GM23248 (cell line): ENCODE data around the gene RCOR2. TPM values are rescaled to one million over a fixed set of nuclear protein-coding genes. Genes with fewer than 3 reads are reported as not detected.
"Not testable (repeated sequence)": the region's sequence is repeated elsewhere in the genome, so short reads cannot be mapped to it uniquely, and the experiment has no call there.

Experiments used
- DNase-seq: peaks from one replicate; pipeline ENCODE4 v3.0.0-alpha.2; 2015
- H2AFZ ChIP-seq: fragments of 200-600 bp; sonication (generic); 2 replicates; pipeline ENCODE4 v1.6.1; 2016; ENCODE audit warnings: antibody characterized with exemption
- H3F3A ChIP-seq: fragments of 200-600 bp; sonication (generic); 2 replicates; pipeline ENCODE4 v1.6.1; 2016; ENCODE audit warnings: mild to moderate bottlenecking, antibody characterized with exemption, mixed run types; ENCODE audit not compliant: insufficient read depth
- H3K27ac ChIP-seq: fragments of 200-600 bp; sonication (generic); 2 replicates; pipeline ENCODE4 v1.5.1; 2016; ENCODE audit warnings: mild to moderate bottlenecking
- H3K27me3 ChIP-seq: fragments of 200-600 bp; sonication (generic); replicated peaks from 2 replicates; pipeline ENCODE4 v1.6.1; 2016; ENCODE audit warnings: mild to moderate bottlenecking; ENCODE audit not compliant: insufficient read depth
- H3K36me3 ChIP-seq: fragments of 200-600 bp; sonication (generic); 2 replicates; pipeline ENCODE4 v1.6.1; 2016; ENCODE audit warnings: low read depth, mild to moderate bottlenecking
- H3K4me1 ChIP-seq: fragments of 200-600 bp; sonication (generic); 2 replicates; pipeline ENCODE4 v1.6.1; 2016; ENCODE audit warnings: mild to moderate bottlenecking; ENCODE audit not compliant: insufficient read depth
- H3K4me2 ChIP-seq: fragments of 200-600 bp; sonication (generic); one replicate; pipeline ENCODE4 v1.6.1; 2016; ENCODE audit warnings: mild to moderate bottlenecking; ENCODE audit not compliant: unreplicated experiment
- H3K4me3 ChIP-seq: fragments of 200-600 bp; sonication (generic); 2 replicates; pipeline ENCODE4 v1.5.1; 2016; ENCODE audit warnings: mild to moderate bottlenecking
- H3K79me2 ChIP-seq: fragments of 200-600 bp; sonication (generic); 2 replicates; pipeline ENCODE4 v1.6.1; 2016; ENCODE audit warnings: mild to moderate bottlenecking; ENCODE audit not compliant: insufficient read depth
- H3K9ac ChIP-seq: fragments of 200-600 bp; sonication (generic); 2 replicates; pipeline ENCODE4 v1.6.1; 2016; ENCODE audit warnings: mild to moderate bottlenecking
- H3K9me2 ChIP-seq: fragments of 200-600 bp; sonication (generic); 2 replicates; pipeline ENCODE4 v1.6.1; 2016; ENCODE audit warnings: mixed run types, mild to moderate bottlenecking, moderate library complexity; ENCODE audit not compliant: insufficient read depth
- H3K9me3 ChIP-seq: fragments of 200-600 bp; sonication (generic); one replicate; pipeline ENCODE4 v1.6.1; 2017; ENCODE audit warnings: low read depth
- H4K20me1 ChIP-seq: fragments of 200-600 bp; sonication (generic); 2 replicates; pipeline ENCODE4 v1.6.0; 2016; ENCODE audit not compliant: insufficient read depth
- EZH2 ChIP-seq: fragments of 200-600 bp; sonication (generic); IDR thresholded peaks from 2 replicates; pipeline ENCODE4 v1.6.1; 2018; ENCODE audit warnings: antibody characterized with exemption, mild to moderate bottlenecking; ENCODE audit not compliant: insufficient read depth, poor library complexity, severe bottlenecking
- EZH2phosphoT487 ChIP-seq: fragments of 200-600 bp; sonication (generic); IDR thresholded peaks from 2 replicates; pipeline ENCODE4 v1.6.1; 2018; ENCODE audit warnings: antibody characterized with exemption, moderate library complexity, mild to moderate bottlenecking, low read depth; ENCODE audit not compliant: insufficient read depth
- WGBS, 2 experiments: methylation state at CpG; one replicate each; pipeline ENCODE4 v1.1.6; 2015 to 2017; ENCODE audit warnings: low lambda C conversion rate in 2 of 2, low coverage in 1 of 2; ENCODE audit errors: missing lambda C conversion rate in 2 of 2; 5-methylcytosine and 5-hydroxymethylcytosine counted together
- in situ Hi-C: fragments of 300-500 bp; cut with MboI; formaldehyde crosslinking; loops from 2 replicates; pipeline ENCODE4 v1.15.0; 2020
- polyA plus RNA-seq: library from polyadenylated mRNA; unstranded; fragments of >200 nt; fragmentation: Nextera tagmentation; extraction: Ambion mirVana; gene quantifications from 2 replicates; pipeline ENCODE4 v1.2.1, GENCODE V29; 2016
- total RNA-seq: library from RNA; depleted of rRNA; stranded (reverse); fragments of >200 nt; shearing (Covaris generic); gene quantifications from 2 replicates; pipeline ENCODE4 v1.2.3, GENCODE V29; 2014; rRNA removed

The RCOR2 gene
- 0.89 and 1.8 TPM in 2 replicates for total RNA-seq
- 0.24 TPM in 1 of 2 replicates, not detected in the other for polyA plus RNA-seq

DNA sequence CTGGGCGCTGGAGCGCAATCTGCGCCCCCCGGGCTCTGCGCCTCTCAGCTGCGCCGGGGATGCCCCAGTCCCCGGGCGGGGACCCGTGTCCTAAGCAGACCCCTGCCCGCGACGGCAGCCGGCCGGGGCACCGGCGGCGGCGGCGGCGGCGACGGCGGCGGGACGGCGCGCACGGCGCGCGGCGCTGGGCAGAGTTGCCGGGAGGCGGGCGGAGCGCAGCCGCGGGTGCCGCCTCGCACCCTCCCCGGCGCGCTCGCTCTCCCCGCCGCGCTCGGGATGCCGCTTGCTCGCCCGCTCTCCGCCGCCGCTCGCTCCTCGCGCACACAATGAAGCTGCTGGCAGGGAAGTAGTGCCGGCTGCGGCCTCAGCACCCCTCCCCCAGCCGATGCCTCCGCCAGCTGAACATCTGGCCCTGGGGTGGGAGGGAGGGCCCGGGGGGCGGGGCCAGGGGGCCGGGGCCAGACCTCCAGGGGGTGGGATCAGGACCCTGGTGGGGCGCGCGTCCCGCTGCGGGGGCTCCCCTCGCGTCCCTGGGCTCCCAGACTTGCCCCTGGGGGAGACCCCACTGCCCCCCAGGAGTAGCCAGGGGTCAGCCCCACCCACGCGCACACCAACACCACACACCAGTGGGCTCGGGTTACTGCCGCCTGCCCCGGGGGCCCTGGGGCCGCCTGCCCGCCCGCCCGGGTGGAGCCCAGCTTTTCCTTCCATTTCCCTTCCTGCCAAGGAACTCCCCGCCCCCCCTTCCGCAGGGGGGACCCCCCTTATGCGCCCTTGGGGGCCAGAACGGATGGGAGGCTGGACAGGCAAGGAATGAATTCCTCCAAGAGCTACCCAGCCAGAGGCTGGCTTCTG lies at the start of gene RCOR2:
TSS of gene RCOR2 (minus strand) at position 328 of the 855 bp plus-strand sequence. CDS start 708 bp downstream, outside the sequence.
- Histone ChIP-seq H3K27ac (peak within 1 kb of the TSS; percentile 33; the same call in 1 of the 2 replicates), H3K9ac (peak within 1 kb of the TSS; percentile 64), H3K9me3 (no peaks in the 10 kb centered on the region), H3K4me2 (peak within 1 kb of the TSS; percentile 67), H2AFZ (peak within 1 kb of the TSS; percentile 70), H3K27me3 (no peaks in the 10 kb centered on the region), H3K9me2 (no peaks in the 10 kb centered on the region), H3K36me3 (no peaks in the 10 kb centered on the region), H3F3A (0 out of 2 replicates have a peak, but pooled peaks cover 14% of the 10 kb centered on the region), H3K79me2 (no peaks in the 10 kb centered on the region), H4K20me1 (no peaks in the 10 kb centered on the region), H3K4me3 (peak within 1 kb of the TSS; percentile 64), H3K4me1 (peaks cover 13% of the 10 kb centered on the region; the same call in 1 of the 2 replicates)
- in situ Hi-C loops = no loop called here
- DNase-seq = peak; percentile 85
- TF ChIP-seq EZH2 (no peak), EZH2phosphoT487 (no peak)
- WGBS, 2 experiments = 0 to 1% methylated on average over 15 to 28 of the region's 85 CpGs

GRCh38 chr11:63966444-63966843 lies 49.5 kb upstream of the RCOR2 start:
- Histone ChIP-seq H3K4me1 (peaks cover 3% of the 10 kb centered on the region; the same call in 1 of the 2 replicates), H3F3A (no peaks in the 10 kb centered on the region), H3K9me2 (no peaks in the 10 kb centered on the region), H3K27ac (no peak overlapping the region), H4K20me1 (no peaks in the 10 kb centered on the region), H3K27me3 (no peaks in the 10 kb centered on the region), H3K9ac (no peak overlapping the region), H3K36me3 (no peaks in the 10 kb centered on the region), H3K79me2 (no peaks in the 10 kb centered on the region), H3K4me2 (no peak overlapping the region), H2AFZ (no peak overlapping the region), H3K9me3 (no peaks in the 10 kb centered on the region), H3K4me3 (no peak overlapping the region)
- DNase-seq = no peak
- WGBS, 2 experiments = 89 to 100% methylated on average over 1 of the region's 1 CpG
- TF ChIP-seq EZH2 = no peak
- in situ Hi-C loops = no loop called here

- H3K9ac ChIP-seq, H3K27ac ChIP-seq, in situ Hi-C loops, H3K4me3 ChIP-seq, H3F3A ChIP-seq, H3K4me2 ChIP-seq, H3K79me2 ChIP-seq, H3K4me1 ChIP-seq, H3K9me3 ChIP-seq, H2AFZ ChIP-seq, H3K27me3 ChIP-seq, DNase-seq, H4K20me1 ChIP-seq, H3K36me3 ChIP-seq, H3K9me2 ChIP-seq: not testable (repeated sequence)
- WGBS, 2 experiments = 83 to 89% methylated on average over 4 of the region's 4 CpGs
Observed at GRCh38 chr11:63963895-63964294, 46.9 kb upstream of the RCOR2 start.

- peaks cover 3% of the 10 kb centered on the region; the same call in 1 of the 2 replicates for H3K4me1 ChIP-seq
Observed at GRCh38 chr11:63961608-63962412, 44.8 kb upstream of the RCOR2 start.

More at GRCh38 chr11:63961608-63962412, 44.8 kb upstream of the RCOR2 start:
- H4K20me1 ChIP-seq = no peaks in the 10 kb centered on the region
- no peaks in the 10 kb centered on the region for H3K27me3 ChIP-seq
- H3F3A ChIP-seq = no peaks in the 10 kb centered on the region
- 0 out of 2 replicates have a peak overlapping the region, but pooled peaks have one; percentile 13 for H3K9ac ChIP-seq
- H3K27ac ChIP-seq = no peak overlapping the region
- no peaks in the 10 kb centered on the region for H3K9me3 ChIP-seq
- no peaks in the 10 kb centered on the region for H3K9me2 ChIP-seq
- no peak overlapping the region for H2AFZ ChIP-seq
- no peaks in the 10 kb centered on the region for H3K79me2 ChIP-seq
- H3K36me3 ChIP-seq = no peaks in the 10 kb centered on the region
- WGBS, 2 experiments = 11 to 15% methylated on average over 12 to 17 of the region's 19 CpGs
- TF ChIP-seq EZH2 = no peak
- TF ChIP-seq EZH2phosphoT487 = no peak
- in situ Hi-C loops = no loop called here
- no peak overlapping the region for H3K4me2 ChIP-seq
- peak; percentile 70 for DNase-seq
- no peak overlapping the region for H3K4me3 ChIP-seq
